Astrocyte of the spinal cord (primary cell): Measurements from ENCODE around the gene CHAC1.

Experiments
- DNase-seq: peaks from one replicate; pipeline ENCODE4 v3.0.0; 2011; ENCODE audit warnings: low read depth, low spot score
- H3K4me3 ChIP-seq: 2 replicates; pipeline ENCODE4 v1.5.1; 2011; ENCODE audit warnings: low read depth, mild to moderate bottlenecking, low read length, moderate library complexity
- in situ Hi-C: cut with HindIII; loops from 2 replicates; pipeline ENCODE4 v1.10.0; 2017; ENCODE audit warnings: low sequenced_read_pairs
- TF ChIP-seq, protein P1 (sequence below): IDR thresholded peaks from 2 replicates; pipeline ENCODE4 v1.5.1; 2012; ENCODE audit warnings: low read depth, mild to moderate bottlenecking, low read length, inconsistent platforms

Gene CHAC1

DNA sequence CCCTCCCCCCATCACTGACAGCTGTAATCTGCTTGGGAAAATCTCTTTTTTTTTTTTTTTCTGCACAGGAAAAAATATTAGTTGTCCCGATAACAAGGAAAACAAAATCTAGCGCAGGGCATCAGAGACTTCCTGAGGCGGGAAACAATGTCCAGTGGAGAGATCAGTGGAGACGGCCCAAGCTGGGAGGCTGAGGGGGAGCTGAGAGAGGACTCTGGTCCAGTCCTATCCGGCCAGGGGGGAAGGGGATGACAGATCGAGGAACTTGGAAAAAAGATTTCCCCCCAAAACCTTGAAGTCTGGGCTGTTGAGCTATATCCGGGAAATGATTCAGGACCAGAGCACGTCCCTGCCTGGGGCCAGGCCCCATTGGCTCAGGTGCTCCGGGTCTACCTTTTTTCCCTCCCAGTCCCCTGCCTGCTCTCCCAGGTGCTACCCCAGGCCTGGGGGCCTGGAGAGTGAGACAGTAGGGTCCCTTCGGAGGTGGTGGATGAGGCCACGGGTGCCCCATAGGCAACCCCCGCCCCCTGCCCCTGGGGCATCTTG lies 38.1 kb upstream of the CHAC1 start:
- DNase-seq, result no peak
- in situ Hi-C loops, result no loop called here
- TF ChIP-seq, protein P1, sequence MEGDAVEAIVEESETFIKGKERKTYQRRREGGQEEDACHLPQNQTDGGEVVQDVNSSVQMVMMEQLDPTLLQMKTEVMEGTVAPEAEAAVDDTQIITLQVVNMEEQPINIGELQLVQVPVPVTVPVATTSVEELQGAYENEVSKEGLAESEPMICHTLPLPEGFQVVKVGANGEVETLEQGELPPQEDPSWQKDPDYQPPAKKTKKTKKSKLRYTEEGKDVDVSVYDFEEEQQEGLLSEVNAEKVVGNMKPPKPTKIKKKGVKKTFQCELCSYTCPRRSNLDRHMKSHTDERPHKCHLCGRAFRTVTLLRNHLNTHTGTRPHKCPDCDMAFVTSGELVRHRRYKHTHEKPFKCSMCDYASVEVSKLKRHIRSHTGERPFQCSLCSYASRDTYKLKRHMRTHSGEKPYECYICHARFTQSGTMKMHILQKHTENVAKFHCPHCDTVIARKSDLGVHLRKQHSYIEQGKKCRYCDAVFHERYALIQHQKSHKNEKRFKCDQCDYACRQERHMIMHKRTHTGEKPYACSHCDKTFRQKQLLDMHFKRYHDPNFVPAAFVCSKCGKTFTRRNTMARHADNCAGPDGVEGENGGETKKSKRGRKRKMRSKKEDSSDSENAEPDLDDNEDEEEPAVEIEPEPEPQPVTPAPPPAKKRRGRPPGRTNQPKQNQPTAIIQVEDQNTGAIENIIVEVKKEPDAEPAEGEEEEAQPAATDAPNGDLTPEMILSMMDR, result no peak
- H3K4me3 ChIP-seq, result no peak overlapping the region

DNA sequence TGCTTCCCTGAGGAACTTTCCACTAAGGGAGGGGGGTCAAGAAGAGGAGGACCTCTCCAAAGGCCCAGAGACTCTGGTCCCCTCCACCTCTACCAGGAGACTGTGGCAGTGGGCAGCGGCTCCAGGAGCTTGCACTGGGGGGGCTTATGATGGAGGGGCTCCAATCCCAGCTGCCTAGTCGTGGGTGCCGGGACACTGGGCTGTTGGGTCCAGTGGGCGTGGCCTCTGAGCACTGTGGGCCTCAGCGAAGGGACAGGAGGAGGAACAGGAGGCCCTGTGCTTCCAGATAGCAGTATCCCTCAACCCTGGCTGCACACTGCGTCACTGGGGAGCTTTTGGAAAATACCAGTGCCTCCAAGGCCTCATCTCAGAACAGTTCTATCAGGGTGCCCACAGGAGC lies 37.6 kb upstream of the CHAC1 start:
- no peak overlapping the region for H3K4me3 ChIP-seq
- TF ChIP-seq, protein P1, result no peak
- in situ Hi-C loops, result no loop called here
- no peak for DNase-seq

DNA sequence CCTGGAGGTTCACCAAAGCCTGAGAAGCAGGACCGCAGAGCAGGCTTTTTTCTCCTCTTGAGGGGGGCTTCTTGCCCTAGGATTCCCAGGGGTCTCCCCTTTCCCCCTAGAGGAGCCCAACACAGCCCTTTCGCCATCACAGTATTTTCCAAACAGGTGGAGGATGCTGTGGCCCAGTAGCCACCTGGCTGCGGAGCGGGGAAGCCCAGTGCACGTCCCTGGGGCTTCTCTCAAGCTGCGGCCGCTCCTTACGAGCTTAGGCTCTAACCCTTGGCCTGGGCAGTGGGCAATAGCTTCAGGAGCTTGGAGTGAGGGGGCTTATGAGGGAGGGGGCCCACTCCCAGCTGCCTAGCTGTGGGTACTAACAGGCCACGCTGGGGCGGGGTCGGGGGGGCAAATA lies 35.7 kb upstream of the CHAC1 start:
- TF ChIP-seq, protein P1, result no peak
- H3K4me3 ChIP-seq, result no peak overlapping the region
- in situ Hi-C loops, result no loop called here
- DNase-seq, result no peak

DNA sequence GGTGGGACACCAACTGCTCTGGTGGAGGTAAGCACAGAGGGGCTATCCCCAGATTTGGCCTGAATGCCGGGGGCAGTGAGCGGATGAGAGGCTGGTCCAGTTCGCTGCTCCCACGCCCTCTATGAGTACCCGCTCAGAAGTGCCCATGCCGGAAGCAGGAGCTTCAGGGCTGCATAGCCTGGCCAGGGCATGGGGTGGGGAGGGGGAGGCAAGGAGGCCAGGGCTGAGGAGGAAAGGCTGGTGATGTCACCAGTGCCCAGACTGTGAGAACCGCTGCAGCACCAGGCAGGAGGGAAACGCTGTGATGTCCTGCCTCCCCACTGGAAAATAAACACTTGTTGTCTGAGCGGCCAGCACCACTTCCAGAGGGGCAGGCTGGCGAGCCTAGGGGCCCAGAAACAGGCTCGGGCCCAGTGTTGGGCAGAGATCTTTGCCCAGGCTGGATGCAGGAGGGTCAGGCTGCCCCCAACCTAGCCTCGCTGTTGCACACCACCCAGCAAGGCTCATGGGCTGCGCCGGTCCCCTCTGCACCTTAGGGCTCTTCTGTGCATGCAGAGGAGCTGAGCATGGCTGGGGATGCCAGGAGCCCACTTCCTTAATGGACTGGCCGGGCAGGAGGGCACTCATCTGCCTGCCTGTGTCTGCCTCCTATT lies 35.0 kb upstream of the CHAC1 start:
- in situ Hi-C loops, result no loop called here
- H3K4me3 ChIP-seq, result no peak overlapping the region
- DNase-seq, result no peak
- TF ChIP-seq, protein P1, result no peak

DNA sequence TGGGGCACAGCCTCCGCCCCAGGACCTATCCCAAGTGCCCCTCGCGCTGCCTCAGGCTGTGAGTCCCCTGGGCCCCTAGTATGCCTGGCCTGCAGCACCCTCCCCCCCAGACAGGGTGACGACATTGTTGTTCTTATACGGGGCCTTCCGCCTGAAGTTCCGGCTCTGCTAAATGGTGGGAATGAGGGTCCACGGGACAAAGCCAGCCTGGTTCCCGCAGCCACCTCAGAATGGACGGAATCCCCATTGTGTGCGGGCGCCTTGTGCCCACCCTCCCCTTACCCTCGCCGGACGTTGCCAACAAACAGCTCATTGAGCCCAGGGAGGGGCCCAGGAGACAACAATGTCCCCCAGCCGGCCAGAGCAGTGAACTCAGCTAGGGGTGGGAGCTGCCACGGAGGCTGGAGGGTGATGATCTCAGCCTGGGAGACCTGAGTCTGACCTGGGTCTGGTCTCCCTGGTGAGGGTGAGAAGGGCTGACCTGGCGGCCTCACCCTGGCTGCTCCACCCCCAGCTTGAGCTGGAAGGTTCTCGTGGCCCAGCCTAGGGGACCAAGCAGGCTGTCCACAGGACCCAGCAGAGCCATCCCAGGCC lies 34.4 kb upstream of the CHAC1 start:
- H3K4me3 ChIP-seq, result no peak overlapping the region
- DNase-seq, result no peak
- TF ChIP-seq, protein P1, result no peak
- in situ Hi-C loops, result no loop called here

DNA sequence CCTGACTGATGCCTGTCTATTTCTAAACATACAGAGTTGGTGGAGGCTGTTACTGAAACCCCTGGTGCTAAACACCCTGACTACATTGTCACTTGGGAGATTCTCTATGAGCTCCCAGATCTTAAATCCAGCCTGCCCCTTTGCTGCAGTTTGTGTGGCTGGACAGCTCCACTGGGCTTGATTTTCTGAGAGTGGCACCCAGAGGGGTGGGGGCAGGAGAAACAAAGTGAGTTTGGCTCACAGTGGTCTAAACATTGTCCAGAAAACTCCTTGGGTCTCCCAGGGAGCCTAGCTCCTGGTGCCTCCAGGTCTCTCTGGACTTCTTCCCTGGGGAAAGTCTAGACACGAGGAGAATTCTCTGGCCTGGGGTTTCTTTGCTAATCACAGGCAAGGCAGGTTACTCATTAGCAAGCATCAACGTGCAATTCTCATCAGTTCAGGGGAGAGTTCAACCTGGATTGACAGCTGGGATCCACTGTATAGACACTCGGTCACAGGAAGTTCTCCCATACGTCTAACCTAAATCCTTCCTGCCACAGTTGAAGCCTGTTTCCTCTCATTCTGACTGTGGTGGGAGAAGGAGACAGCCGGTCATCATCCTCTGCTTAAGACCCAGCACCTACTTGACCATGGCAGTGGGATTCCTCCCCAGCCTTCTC lies 31.2 kb upstream of the CHAC1 start:
- in situ Hi-C loops, result no loop called here
- no peak overlapping the region for H3K4me3 ChIP-seq
- TF ChIP-seq, protein P1, result no peak
- no peak for DNase-seq
